Smooth muscle cell (in vitro differentiated cells): ENCODE results near the gene PLEKHA7. TPM values are rescaled to one million over a fixed set of nuclear protein-coding genes. Genes with fewer than 3 reads are reported as not detected.

Experiments used
- DNase-seq: peaks from one replicate; lab custom pipeline; 2025; ENCODE audit not compliant: unreplicated experiment; lab: John Stamatoyannopoulos, UW
- H2AFZ ChIP-seq: fragments of 200-600 bp; sonication (generic); 2 replicates; pipeline ENCODE4 v1.6.0; 2016; ENCODE audit warnings: antibody characterized with exemption, low read depth, mild to moderate bottlenecking
- H3F3A ChIP-seq: fragments of 200-600 bp; sonication (generic); 2 replicates; pipeline ENCODE4 v1.6.0; 2017; ENCODE audit warnings: antibody characterized with exemption, low read depth
- H3K27ac ChIP-seq: fragments of 200-600 bp; sonication (generic); 2 replicates; pipeline ENCODE4 v1.5.1; 2016; ENCODE audit warnings: low read depth, mild to moderate bottlenecking
- H3K27me3 ChIP-seq: fragments of 200-600 bp; sonication (generic); 2 replicates; pipeline ENCODE4 v1.6.1; 2016; ENCODE audit warnings: low read depth, mild to moderate bottlenecking
- H3K36me3 ChIP-seq: fragments of 200-600 bp; sonication (generic); 2 replicates; pipeline ENCODE4 v1.5.1; 2016; ENCODE audit warnings: low read depth
- H3K4me1 ChIP-seq: fragments of 200-600 bp; sonication (generic); 2 replicates; pipeline ENCODE4 v1.5.1; 2016; ENCODE audit warnings: low read depth
- H3K4me2 ChIP-seq: fragments of 200-600 bp; sonication (generic); 2 replicates; pipeline ENCODE4 v1.6.0; 2016; ENCODE audit warnings: mild to moderate bottlenecking
- H3K4me3 ChIP-seq: fragments of 200-600 bp; sonication (generic); 2 replicates; pipeline ENCODE4 v1.5.1; 2016; ENCODE audit warnings: mild to moderate bottlenecking
- H3K79me2 ChIP-seq: fragments of 200-600 bp; sonication (generic); 2 replicates; pipeline ENCODE4 v1.6.0; 2016; ENCODE audit warnings: low read depth, mild to moderate bottlenecking
- H3K9ac ChIP-seq: fragments of 200-600 bp; sonication (generic); 2 replicates; pipeline ENCODE4 v1.6.0; 2016; ENCODE audit warnings: low read depth
- H3K9me3 ChIP-seq: fragments of 200-600 bp; sonication (generic); replicated peaks from 2 replicates; pipeline ENCODE4 v1.5.1; 2016; ENCODE audit warnings: low read depth
- H4K20me1 ChIP-seq: fragments of 200-600 bp; sonication (generic); 2 replicates; pipeline ENCODE4 v1.6.0; 2016; ENCODE audit warnings: low read depth
- WGBS: methylation state at CpG from one replicate; pipeline ENCODE4 v1.1.7; 2016; ENCODE audit warnings: low lambda C conversion rate; 5-methylcytosine and 5-hydroxymethylcytosine counted together
- polyA plus RNA-seq: library from polyadenylated mRNA; unstranded; fragments of >200 nt; fragmentation: Nextera tagmentation; extraction: Ambion mirVana; gene quantifications from 2 replicates; pipeline ENCODE4 v1.2.1, GENCODE V29; 2016
- total RNA-seq: library from RNA; depleted of rRNA; stranded (reverse); fragments of >200 nt; gene quantifications from 2 replicates; pipeline ENCODE4 v1.2.3, GENCODE V29; 2014
- TF ChIP-seq, protein P1 (sequence below): fragments of 200-600 bp; sonication (generic); IDR thresholded peaks from 2 replicates; pipeline ENCODE4 v1.5.1; 2017; ENCODE audit warnings: borderline replicate concordance, mild to moderate bottlenecking, antibody characterized with exemption; ENCODE audit not compliant: insufficient read depth, poor library complexity, severe bottlenecking

PLEKHA7 gene
- total and polyA plus RNA-seq, 2 experiments from 2014 or later, result 0.19 to 22.2 TPM

DNA sequence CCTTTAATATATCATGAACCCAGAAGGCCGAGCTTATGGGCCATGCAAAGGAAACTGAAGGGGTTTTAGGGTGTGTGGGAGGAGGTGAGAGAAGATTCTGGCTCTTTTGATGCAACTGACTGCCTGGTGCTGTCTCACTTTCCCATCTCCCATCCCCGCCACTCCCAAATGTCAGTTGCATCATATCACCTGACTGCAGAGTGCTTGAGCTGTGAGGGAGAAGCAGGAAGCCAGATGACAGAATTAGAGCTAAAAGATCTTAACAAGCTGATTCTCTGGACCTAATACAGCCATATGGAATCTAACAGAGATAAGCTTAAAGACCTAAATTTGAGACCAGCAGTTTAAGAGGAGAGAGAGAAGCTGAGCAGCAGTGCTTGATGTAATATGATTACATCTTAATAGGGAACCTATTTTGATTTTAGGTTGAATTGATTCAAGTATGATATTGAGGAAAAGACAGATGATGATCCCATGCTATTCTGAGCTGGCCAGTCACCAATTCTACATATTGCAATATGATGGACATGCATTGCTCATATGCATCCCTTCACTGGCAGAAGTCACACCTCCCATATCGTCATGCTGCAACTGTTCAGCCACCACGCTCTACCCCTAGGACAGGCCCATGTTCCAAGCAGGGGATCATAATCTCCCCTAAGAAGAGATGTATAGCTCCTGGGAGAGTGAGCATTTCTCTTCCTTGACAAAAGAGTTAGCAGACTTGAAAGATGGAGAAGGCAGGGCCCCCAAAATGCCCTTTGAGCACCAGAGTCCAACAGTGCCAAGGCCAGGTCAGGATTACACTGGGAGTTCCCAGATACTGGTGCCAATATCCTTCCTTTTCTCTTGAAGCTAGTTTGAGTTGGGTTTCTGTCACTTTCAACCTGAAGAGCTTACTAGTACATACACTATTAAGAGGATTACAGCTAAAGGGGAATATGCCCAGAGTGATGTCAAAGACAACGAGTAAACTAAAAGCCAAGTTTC, 44.9 kb downstream of the PLEKHA7 start:
- TF ChIP-seq, protein P1, sequence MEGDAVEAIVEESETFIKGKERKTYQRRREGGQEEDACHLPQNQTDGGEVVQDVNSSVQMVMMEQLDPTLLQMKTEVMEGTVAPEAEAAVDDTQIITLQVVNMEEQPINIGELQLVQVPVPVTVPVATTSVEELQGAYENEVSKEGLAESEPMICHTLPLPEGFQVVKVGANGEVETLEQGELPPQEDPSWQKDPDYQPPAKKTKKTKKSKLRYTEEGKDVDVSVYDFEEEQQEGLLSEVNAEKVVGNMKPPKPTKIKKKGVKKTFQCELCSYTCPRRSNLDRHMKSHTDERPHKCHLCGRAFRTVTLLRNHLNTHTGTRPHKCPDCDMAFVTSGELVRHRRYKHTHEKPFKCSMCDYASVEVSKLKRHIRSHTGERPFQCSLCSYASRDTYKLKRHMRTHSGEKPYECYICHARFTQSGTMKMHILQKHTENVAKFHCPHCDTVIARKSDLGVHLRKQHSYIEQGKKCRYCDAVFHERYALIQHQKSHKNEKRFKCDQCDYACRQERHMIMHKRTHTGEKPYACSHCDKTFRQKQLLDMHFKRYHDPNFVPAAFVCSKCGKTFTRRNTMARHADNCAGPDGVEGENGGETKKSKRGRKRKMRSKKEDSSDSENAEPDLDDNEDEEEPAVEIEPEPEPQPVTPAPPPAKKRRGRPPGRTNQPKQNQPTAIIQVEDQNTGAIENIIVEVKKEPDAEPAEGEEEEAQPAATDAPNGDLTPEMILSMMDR, result no peak
- Histone ChIP-seq H3K36me3 (no peaks in the 10 kb centered on the region), H3K4me3 (no peak overlapping the region), H2AFZ (no peak overlapping the region), H3K79me2 (no peaks in the 10 kb centered on the region), H3K9ac (no peak overlapping the region), H3K27ac (no peak overlapping the region), H3K4me2 (no peak overlapping the region), H3K9me3 (no peaks in the 10 kb centered on the region), H3F3A (no peaks in the 10 kb centered on the region), H4K20me1 (no peaks in the 10 kb centered on the region), H3K4me1 (no peaks in the 10 kb centered on the region), H3K27me3 (no peaks in the 10 kb centered on the region)
- DNase-seq, result no peak
- WGBS, result 54% methylated on average over 5 of the region's 5 CpGs

DNA sequence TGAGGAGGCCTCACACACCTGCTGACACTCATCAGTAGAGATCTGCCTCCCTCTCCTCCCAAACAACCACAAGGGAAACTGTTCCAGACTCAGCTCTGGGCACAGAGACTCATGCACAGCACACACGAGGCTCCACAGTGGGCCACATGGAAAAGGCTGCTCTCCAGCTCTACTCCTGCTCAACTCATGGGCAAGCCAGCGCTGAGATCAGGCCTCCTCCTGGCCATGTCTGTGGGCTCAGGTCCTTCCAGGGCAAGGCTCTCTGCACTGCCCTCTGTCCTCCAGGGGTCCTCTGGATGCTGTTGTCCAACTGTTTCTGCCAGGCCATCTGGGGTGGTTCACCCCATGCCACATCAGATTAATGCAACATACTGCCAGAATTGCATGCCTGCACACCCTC, 46.0 kb downstream of the PLEKHA7 start:
- Histone ChIP-seq H3F3A (no peaks in the 10 kb centered on the region), H3K4me1 (no peaks in the 10 kb centered on the region), H3K9me3 (no peaks in the 10 kb centered on the region), H3K27me3 (no peaks in the 10 kb centered on the region), H3K79me2 (no peaks in the 10 kb centered on the region), H2AFZ (no peak overlapping the region), H3K9ac (no peak overlapping the region), H3K36me3 (no peaks in the 10 kb centered on the region), H3K4me3 (no peak overlapping the region), H3K27ac (no peak overlapping the region), H4K20me1 (no peaks in the 10 kb centered on the region), H3K4me2 (no peak overlapping the region)
- 91% methylated on average over 2 of the region's 2 CpGs for WGBS
- TF ChIP-seq, protein P1, result no peak
- no peak for DNase-seq

DNA sequence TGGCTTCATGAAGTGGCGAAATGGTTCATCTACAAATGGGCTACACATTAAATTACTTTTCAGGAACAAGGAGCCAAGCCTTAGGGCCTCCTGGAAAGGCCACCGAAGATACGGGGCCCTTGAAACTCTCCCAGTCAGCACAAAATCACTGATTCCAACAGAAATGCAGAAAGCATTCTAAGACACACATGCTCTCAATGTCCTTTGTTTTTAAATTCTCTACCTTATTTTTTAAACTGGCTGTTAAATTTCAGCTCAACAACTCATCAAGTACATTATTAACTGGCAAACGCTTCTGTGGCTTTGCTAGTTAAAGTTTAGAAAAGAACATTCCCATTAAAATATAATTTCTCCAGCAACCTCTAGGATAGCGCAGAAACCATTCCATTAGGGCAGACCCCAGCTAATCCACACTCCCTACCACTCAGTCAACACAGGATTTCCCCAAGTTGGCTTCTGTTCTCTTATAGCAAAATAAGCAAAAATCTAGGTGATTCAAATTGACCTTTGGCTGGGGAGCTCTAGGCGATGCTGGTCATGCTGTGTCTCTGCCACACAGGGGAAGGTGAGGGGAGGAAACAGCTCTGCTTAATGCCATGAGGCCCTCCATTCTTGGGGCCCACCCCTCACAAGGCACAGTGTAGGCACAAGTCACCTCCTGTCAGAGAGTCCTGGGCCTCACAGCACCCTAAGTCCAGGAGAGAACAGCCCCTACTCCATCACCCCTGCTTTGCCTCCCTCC, 47.1 kb downstream of the PLEKHA7 start:
- H3K4me2 ChIP-seq, result no peak overlapping the region
- H3F3A ChIP-seq, result no peaks in the 10 kb centered on the region
- no peaks in the 10 kb centered on the region for H3K4me1 ChIP-seq
- H3K9ac ChIP-seq, result no peak overlapping the region
- H3K27me3 ChIP-seq, result no peaks in the 10 kb centered on the region
- no peaks in the 10 kb centered on the region for H4K20me1 ChIP-seq
- DNase-seq, result no peak
- H3K4me3 ChIP-seq, result no peak overlapping the region
- no peak overlapping the region for H3K27ac ChIP-seq
- TF ChIP-seq, protein P1, result no peak
- H3K36me3 ChIP-seq, result no peaks in the 10 kb centered on the region
- H3K79me2 ChIP-seq, result no peaks in the 10 kb centered on the region
- WGBS, result 93% methylated on average over 6 of the region's 6 CpGs
- H2AFZ ChIP-seq, result no peak overlapping the region
- H3K9me3 ChIP-seq, result no peaks in the 10 kb centered on the region
